HPDE6-E6E7 (cell line): ENCODE measurements around the gene R3HDM2.
"Not testable (repeated sequence)": the region's sequence is repeated elsewhere in the genome, so short reads cannot be mapped to it uniquely, and the experiment has no call there.

ENCODE experiments used
- DNase-seq: peaks from one replicate; pipeline ENCODE4 v3.0.0; 2011; ENCODE audit warnings: missing footprints; ENCODE audit errors: extremely low spot score

R3HDM2 gene

DNA sequence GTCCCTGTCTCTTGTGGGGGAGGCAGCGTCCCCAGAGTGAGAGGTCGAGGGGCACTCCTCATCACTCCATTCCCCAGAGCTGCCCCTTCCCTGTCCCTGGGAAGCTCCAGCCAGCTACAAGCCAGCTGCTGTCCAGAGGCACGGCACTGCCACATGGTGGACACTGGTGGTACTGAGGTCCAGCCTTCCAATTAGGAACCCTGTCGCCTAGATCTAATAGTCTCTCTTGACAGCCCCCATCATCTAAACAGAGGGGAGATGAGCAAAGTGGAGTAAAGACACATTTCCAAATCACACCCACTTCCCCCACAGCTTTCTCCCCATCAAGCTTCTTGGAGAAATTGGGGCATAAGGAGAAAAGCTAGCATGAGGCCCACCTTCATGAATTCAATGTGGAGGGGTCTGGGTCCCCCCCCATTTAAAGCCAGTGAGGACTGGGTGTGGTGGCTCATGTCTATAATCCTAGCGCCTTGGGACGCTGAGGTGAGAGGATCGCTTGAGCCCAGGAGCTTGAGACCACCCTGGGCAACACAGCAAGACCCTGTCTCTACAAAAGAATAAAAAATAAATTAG, 22.2 kb upstream of the R3HDM2 start:
- no peak for DNase-seq

- DNase-seq: no peak
Observed at GRCh38 chr12:57452181-57452936, 21.5 kb upstream of the R3HDM2 start.

GRCh38 chr12:57451233-57451778, 20.5 kb upstream of the R3HDM2 start:
- DNase-seq: no peak

DNA sequence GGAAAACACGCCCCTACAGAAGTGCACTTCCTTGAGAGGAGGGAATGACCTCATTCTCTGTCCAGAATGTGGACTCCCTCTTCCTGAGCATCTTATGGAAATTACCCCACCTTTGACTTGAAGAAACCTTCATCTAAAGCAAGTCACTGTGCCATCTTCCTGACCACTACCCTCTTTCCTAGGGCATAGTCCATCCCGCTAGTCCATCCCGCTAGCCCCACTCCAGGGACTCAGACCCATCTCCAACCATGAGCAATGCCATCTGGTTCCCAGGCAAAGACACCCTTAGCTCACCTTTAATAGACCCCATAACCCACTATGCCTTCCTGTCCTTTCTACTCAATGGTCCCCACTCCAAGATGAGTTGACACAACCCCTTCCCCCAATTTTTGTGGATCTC, 19.2 kb upstream of the R3HDM2 start:
- DNase-seq: no peak

GRCh38 chr12:57449375-57449774, 18.5 kb upstream of the R3HDM2 start:
- no peak for DNase-seq

- DNase-seq: no peak
Observed at GRCh38 chr12:57448669-57449068, 17.8 kb upstream of the R3HDM2 start.

DNA sequence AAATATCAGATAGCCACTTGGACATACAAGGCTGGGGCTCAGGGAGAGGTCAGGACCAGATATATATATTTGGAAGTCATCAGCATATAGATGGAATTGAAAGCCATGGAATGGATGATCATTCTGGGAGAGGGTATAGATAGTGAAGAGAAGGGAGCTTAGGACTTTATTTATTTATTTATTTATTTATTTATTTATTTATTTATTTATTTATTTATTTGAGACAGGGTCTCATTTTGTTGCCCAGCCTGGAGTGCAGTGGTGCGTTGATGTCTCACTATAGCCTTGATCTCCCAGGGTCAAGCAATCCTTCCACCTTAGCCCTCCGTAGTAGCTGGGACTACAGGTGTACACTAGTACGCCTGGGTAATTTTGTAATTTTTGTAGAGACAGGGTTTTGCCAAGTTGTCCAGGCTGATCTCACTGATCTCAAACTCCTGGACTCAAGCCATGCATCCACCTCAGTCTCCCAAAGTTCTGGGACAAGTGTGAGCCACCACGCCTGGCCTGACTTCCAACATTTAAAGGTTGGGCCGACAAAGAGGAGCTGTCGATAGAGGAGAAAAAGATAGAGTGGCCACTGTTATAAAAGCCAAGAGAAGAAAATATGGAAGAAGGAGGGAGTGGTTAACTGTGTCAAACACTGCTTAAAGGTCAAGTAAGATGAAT, 15.6 kb upstream of the R3HDM2 start:
- no peak for DNase-seq

- no peak for DNase-seq
Observed at GRCh38 chr12:57444744-57445143, 13.9 kb upstream of the R3HDM2 start.

DNA sequence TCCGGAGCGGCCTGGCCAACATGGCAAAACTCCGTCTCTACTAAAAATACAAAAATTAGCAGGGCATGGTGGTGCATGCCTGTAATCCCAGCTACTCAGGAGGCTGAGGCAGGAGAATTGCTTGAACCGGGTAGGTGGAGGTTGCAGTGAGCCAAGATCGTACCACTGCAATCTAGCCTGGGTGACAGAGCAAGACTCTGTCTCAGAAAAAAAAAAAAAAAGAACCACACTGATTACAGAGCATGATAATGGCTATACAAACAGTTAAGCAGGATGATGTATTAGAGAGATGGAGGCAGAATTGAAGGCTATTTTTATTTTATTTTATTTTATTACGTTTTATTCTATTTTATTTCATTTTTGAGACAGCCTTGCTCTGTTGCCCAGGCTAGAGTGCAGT, 13.5 kb upstream of the R3HDM2 start:
- DNase-seq: not testable (repeated sequence)

- DNase-seq: no peak
Observed at GRCh38 chr12:57441846-57442427, 11.1 kb upstream of the R3HDM2 start.

DNA sequence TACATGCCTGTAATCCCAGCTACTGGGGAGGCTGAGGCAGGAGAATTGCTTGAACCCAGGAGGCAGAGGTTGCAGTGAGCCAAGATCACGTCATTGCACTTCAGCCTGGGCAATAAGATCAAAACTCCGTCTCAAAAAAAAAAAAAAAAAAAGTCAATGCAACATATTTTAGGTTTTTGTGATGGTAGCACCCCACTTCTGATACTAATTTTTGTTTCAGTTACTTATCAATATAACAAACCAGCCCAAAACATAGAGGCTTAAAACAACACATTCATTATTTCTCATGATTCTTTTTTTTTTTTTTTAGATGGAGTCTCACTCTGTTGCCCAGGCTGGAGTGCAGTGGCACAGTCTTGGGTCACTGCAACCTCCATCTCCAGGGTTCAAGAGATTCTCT, 10.6 kb upstream of the R3HDM2 start:
- not testable (repeated sequence) for DNase-seq

GRCh38 chr12:57439762-57440266, 9.0 kb upstream of the R3HDM2 start:
- no peak for DNase-seq

DNA sequence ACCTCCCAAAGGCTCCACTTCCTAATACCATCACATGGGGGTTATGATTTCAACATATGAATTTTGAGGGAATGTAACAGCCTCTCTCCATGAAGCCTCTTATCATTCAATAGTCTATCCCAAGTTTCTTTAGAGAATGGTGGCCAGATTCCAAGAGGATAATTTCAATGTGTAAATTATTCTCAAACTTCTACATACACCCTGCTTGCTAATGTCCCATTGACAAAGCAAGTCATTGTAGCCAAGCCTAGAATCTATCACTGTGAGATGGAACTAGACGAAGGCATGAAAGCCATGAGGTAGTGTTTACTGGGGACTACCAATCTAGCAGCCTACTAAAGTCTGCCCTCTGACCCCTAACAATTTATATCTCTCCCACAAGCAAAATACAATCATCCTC, 7.6 kb upstream of the R3HDM2 start:
- DNase-seq: no peak

GRCh38 chr12:57435293-57435692, 4.5 kb upstream of the R3HDM2 start:
- DNase-seq: no peak

DNA sequence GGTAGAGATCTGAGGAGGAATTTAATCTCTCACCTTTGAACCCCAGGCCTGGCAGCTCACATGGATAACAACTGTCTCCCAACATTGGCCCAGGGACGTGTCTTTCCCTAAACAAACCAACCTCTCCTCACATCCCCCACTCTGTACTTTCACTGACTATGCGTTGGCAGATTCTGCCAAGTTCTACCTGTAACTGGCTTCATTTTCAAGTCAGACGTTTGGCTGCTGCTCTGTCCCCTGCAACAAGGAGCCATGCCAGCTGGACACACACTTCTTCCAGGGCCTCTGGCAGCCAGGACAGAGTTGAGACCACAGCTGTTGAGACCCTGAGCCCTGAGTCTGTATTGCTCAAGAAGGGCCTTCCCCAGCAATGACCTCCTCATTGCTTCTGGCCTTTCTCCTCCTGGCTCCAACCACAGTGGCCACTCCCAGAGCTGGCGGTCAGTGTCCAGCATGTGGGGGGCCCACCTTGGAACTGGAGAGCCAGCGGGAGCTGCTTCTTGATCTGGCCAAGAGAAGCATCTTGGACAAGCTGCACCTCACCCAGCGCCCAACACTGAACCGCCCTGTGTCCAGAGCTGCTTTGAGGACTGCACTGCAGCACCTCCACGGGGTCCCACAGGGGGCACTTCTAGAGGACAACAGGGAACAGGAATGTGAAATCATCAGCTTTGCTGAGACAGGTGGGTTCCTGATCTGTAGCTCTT, 3.8 kb upstream of the R3HDM2 start, which contains the start of gene INHBC:
TSS of gene INHBC (plus strand) at position 268 of the 707 bp plus-strand sequence. CDS start at position 371, 103 bp downstream.
- DNase-seq: no peak

GRCh38 chr12:57433370-57433769, 2.5 kb upstream of the R3HDM2 start:
- DNase-seq: no peak

- DNase-seq: no peak
Observed at GRCh38 chr12:57431654-57432188, 878 bp upstream of the R3HDM2 start.

DNA sequence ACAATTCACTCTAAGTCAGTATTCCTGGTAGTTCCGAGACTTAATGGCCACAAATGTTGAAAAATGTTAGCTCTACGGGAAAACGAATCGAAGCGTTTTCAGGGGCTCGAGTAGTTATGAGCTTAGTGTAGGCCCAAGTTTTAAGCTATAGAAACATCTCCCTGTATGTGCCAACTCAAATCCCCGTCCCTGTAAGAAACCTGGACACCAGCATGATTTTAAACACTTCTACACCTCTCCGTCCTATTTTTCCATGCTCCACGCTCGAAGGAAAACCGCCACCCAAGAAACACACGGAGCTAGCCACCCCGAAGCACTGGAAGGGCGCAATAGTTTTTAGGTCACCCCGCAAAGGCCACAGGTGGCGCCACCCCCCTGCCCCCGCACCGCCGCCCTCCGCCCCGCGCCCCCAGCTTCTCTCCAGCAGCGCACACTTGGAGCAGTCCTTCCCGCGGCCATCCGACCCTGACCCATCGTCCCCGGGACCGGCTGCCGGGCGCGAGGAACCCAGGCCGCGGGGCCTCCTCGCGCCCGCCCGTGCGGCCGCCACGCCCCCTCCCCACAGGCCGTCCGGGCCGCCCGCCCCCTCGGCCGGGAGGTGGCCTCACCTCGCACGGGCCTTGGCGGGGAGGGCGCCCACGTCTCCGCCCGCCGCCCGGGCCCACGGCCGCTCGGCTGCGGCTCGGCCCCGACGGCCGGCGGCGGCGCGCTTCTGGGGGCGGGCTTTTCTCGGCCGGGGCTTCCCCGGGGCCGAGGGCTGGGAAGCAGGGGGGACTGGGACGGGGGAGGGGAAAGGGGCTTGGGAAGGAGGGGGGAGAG, 522 bp downstream of the R3HDM2 start:
- DNase-seq: no peak

DNA sequence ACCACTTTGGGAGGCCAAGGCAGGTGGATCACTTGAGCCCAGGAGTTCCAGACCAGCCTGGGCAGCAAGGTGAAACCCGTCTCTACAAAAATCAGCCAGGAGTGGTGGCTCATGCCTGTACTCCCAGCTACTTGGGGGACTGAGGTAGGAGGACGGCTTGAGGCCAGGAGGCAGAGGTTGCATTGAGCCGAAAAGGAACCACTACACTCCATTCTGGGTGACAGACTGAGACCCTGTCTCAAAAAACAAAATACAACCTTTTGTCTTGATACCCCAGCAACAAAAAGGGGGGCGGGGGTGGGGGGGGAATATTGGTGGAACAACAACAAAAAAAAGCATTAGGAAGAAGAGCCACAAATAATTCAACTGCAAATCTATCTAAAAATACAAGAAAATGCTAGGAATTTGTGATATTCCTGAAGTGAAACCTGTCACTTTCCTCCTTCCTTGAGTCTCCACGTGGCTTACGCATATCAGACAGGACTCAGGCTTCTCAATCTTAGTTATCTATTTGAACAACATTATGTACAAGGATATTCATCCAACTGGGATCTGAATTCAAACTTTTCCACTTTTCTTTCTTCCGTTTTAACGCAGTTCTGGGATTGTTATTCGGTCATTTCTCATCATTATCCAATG, 1.3 kb downstream of the R3HDM2 start:
- DNase-seq: no peak

- no peak for DNase-seq
Observed at GRCh38 chr12:57428965-57429364, 1.9 kb downstream of the R3HDM2 start.
